ENCODE measurements around the gene POLR1A. TPM values are rescaled to one million over a fixed set of nuclear protein-coding genes. Genes with fewer than 3 reads are reported as not detected.

POLR1A gene
- total and polyA plus RNA-seq, 2 donors (not counting 1 experiment from before 2014, with no cell fraction given), result 3.4 to 36.8 TPM

GRCh38 chr2:86042256-86043168, 63.2 kb downstream of the POLR1A start:
- no peak for ATAC-seq (ENCODE audit: low read depth)
- no peaks in the 10 kb centered on the region for H3K79me2 ChIP-seq (ENCODE audit: control insufficient read depth, insufficient read depth, low read length)
- DNase-seq, result no peak
- intact Hi-C loops (cut with micrococcal nuclease), result no loop called here
- CTCF ChIA-PET, result interaction anchor here (1.3 to 1.9 kb wide), 2 partner anchors 30 to 153 kb away, joined by 4 read pairs; partner anchors contain the start of gene ST3GAL5
- no peak overlapping the region for H3K4me2 ChIP-seq (replicated peaks; ENCODE audit: low read depth, low read length, poor library complexity, severe bottlenecking)
- H3K27ac Mint-ChIP-seq, result peak overlapping the region; percentile 8
- no peaks in the 10 kb centered on the region for H3K27me3 ChIP-seq (replicated peaks in 1 of 4; ENCODE audit: control extremely low read depth in 1 of 4, control insufficient read depth in 3 of 4, insufficient read depth in 4 of 4, low read length in 3 of 4)
- TF ChIP-seq CTCF (IDR thresholded peaks at IDR 0.05) (no peak), EZH2 (IDR thresholded peaks at IDR 0.05; ENCODE audit: borderline replicate concordance, insufficient read depth, low read depth, low read length, poor library complexity, severe bottlenecking) (no peak)
- no peaks in the 10 kb centered on the region for H3K9me3 Mint-ChIP-seq (ENCODE audit: insufficient read depth)
- peaks cover 19 to 24% of the 10 kb centered on the region in 2 donors for H3K4me1 ChIP-seq (ENCODE audit: control insufficient read depth in 2 of 2, insufficient read depth in 2 of 2, low read length in 2 of 2)
- POLR2A ChIA-PET, result no interaction called here
- H3K9ac ChIP-seq (ENCODE audit: low read length), result no peak overlapping the region
- H3K9me3 ChIP-seq (ENCODE audit: control extremely low read depth in 1 of 3, control insufficient read depth in 2 of 3, insufficient read depth in 1 of 3, low read length in 2 of 3), result no peaks in the 10 kb centered on the region
- no peak overlapping the region for H3K27ac ChIP-seq (ENCODE audit: low read length in 2 of 2)
- no peaks in the 10 kb centered on the region for H4K20me1 ChIP-seq (ENCODE audit: control insufficient read depth, insufficient read depth, low read length, poor library complexity, severe bottlenecking)
- WGBS (ENCODE audit: insufficient coverage), result 99% methylated on average over 9 of the region's 12 CpGs
- peaks cover 0 to 69% of the 10 kb centered on the region in 2 experiments for H3K36me3 ChIP-seq (replicated peaks in 1 of 2; ENCODE audit: control extremely low read depth in 1 of 2, control insufficient read depth in 1 of 2, extremely low read depth in 1 of 2, insufficient read depth in 2 of 2, low read length in 1 of 2)
- no peak overlapping the region for H3K4me3 Mint-ChIP-seq
- no peak overlapping the region for H2AFZ ChIP-seq (ENCODE audit: insufficient read depth, low read depth, low read length, poor library complexity, severe bottlenecking)
- H3K27me3 Mint-ChIP-seq, result no peaks in the 10 kb centered on the region
- peaks cover 33% of the 10 kb centered on the region for H3K4me1 Mint-ChIP-seq
- no peak overlapping the region for H3K4me3 ChIP-seq (ENCODE audit: control extremely low read depth in 1 of 5, extremely low read depth in 1 of 5, insufficient read depth in 1 of 5, low read depth in 2 of 5, low read length in 4 of 5)
